ENCODE results near the gene FGF14. TPM values are rescaled to one million over a fixed set of nuclear protein-coding genes. Genes with fewer than 3 reads are reported as not detected.

FGF14 gene
- total and polyA plus RNA-seq, 2 donors (not counting 3 experiments of a cell fraction or from before 2014, with no cell fraction given): not detected

DNA sequence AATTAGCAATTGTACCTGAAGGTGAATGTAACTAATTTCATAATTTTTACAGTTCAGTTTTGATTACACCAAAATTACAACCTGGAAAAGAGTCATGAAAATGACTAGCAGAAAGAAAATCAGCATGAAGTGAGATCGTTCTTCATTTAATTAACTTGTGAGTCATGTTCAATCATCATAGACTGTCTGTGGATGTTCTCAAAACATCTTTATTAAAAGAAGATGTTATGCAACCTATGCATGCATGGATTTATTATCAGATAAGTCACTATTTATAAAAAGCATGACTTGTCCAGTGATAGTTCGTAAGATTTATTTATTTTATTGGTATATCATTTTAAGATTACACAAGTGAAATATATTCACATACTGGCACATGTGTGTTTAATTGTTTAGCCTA lies 703.4 kb downstream of the FGF14 start:
- H3K9ac ChIP-seq (replicated peaks; ENCODE audit: extremely low read depth, insufficient read depth, low read length): no peak overlapping the region
- H3K9me3 ChIP-seq (replicated peaks; ENCODE audit: control insufficient read depth, insufficient read depth, low read length): no peaks in the 10 kb centered on the region
- H3K27me3 ChIP-seq (ENCODE audit: control insufficient read depth in 2 of 2, insufficient read depth in 2 of 2, low read length in 2 of 2): no peaks in the 10 kb centered on the region
- FAIRE-seq (no peak), DNase-seq (ENCODE audit: low read depth, low spot score) (no peak)
- TF ChIP-seq FOS (IDR thresholded peaks at IDR 0.05; ENCODE audit: borderline replicate concordance, insufficient read depth, low read length) (no peak), JUN (IDR thresholded peaks at IDR 0.05; ENCODE audit: borderline replicate concordance, insufficient read depth, insufficient read length, low read depth) (no peak), GATA2 (IDR thresholded peaks at IDR 0.05; ENCODE audit: insufficient read depth, insufficient read length, low read depth, low read length) (no peak)
- H3K36me3 ChIP-seq (ENCODE audit: control insufficient read depth in 2 of 2, extremely low read depth in 1 of 2, insufficient read depth in 2 of 2, low read length in 2 of 2): no peaks in the 10 kb centered on the region
- ChIA-PET POLR2A (no interaction called here), CTCF (no interaction called here)
- dilution Hi-C loops (cut with MboI; ENCODE audit: extremely low pct_ligation_motif_present, low sequenced_read_pairs): no loop called here
- no peaks in the 10 kb centered on the region for H4K20me1 ChIP-seq (replicated peaks; ENCODE audit: control insufficient read depth, extremely low read depth, insufficient read depth, low read length)
- BruUV-seq (replicated peaks): no TSS peak
- H3K4me3 ChIP-seq (replicated peaks in 1 of 3; ENCODE audit: insufficient read depth in 1 of 3, low read depth in 1 of 3, low read length in 3 of 3): no peak overlapping the region
- H3K4me2 ChIP-seq (ENCODE audit: insufficient read depth, low read length): no peak overlapping the region
- intact Hi-C loops (cut with micrococcal nuclease): no loop called here
- no peak overlapping the region for H2AFZ ChIP-seq (ENCODE audit: low read depth, low read length)
- no peaks in the 10 kb centered on the region for H3K4me1 ChIP-seq (ENCODE audit: control insufficient read depth, extremely low read depth, insufficient read depth, low read length)
- H3K9me1 ChIP-seq (replicated peaks; ENCODE audit: control insufficient read depth, extremely low read depth, insufficient read depth, low read length): no peaks in the 10 kb centered on the region
- H3K79me2 ChIP-seq (ENCODE audit: control insufficient read depth, insufficient read depth, low read length): no peaks in the 10 kb centered on the region
- no peak overlapping the region for H3K27ac ChIP-seq (ENCODE audit: insufficient read depth, low read depth, low read length)

DNA sequence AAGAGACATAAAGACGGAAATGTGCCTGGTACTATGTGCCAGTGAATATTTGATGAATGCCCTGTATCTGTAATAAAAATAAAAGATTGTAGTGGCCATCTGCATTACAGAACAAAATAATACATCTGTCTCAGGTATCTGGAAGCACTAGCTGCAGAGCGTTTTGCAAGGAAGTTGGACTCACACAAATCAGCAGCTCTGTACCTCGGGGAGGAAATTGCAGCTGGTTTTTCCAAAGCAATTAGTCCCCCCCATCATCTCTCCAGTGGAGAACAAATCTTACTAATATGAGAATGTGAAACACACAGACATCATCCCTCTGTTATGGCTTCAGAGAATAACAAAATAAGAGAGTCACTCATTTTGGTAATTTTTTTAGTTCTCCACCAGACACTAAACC lies 704.1 kb downstream of the FGF14 start:
- BruUV-seq (replicated peaks): no TSS peak
- no peak for FAIRE-seq

More for the DNA sequence above, 704.1 kb downstream of the FGF14 start:
- intact Hi-C loops (cut with micrococcal nuclease) (no loop called here), dilution Hi-C loops (cut with MboI; ENCODE audit: extremely low pct_ligation_motif_present, low sequenced_read_pairs) (no loop called here)
- Histone ChIP-seq H4K20me1 (replicated peaks; ENCODE audit: control insufficient read depth, extremely low read depth, insufficient read depth, low read length) (no peaks in the 10 kb centered on the region), H3K79me2 (ENCODE audit: control insufficient read depth, insufficient read depth, low read length) (no peaks in the 10 kb centered on the region), H3K4me2 (ENCODE audit: insufficient read depth, low read length) (no peak overlapping the region), H3K9me3 (replicated peaks; ENCODE audit: control insufficient read depth, insufficient read depth, low read length) (no peaks in the 10 kb centered on the region), H3K27me3 (ENCODE audit: control insufficient read depth in 2 of 2, insufficient read depth in 2 of 2, low read length in 2 of 2) (no peaks in the 10 kb centered on the region), H3K27ac (ENCODE audit: insufficient read depth, low read depth, low read length) (no peak overlapping the region), H3K9ac (replicated peaks; ENCODE audit: extremely low read depth, insufficient read depth, low read length) (no peak overlapping the region), H3K36me3 (ENCODE audit: control insufficient read depth in 2 of 2, extremely low read depth in 1 of 2, insufficient read depth in 2 of 2, low read length in 2 of 2) (no peaks in the 10 kb centered on the region), H3K9me1 (replicated peaks; ENCODE audit: control insufficient read depth, extremely low read depth, insufficient read depth, low read length) (no peaks in the 10 kb centered on the region), H2AFZ (ENCODE audit: low read depth, low read length) (no peak overlapping the region), H3K4me1 (ENCODE audit: control insufficient read depth, extremely low read depth, insufficient read depth, low read length) (no peaks in the 10 kb centered on the region), H3K4me3 (replicated peaks in 1 of 3; ENCODE audit: insufficient read depth in 1 of 3, low read depth in 1 of 3, low read length in 3 of 3) (no peak overlapping the region)
- ChIA-PET CTCF (no interaction called here), POLR2A (no interaction called here)
- no peak for DNase-seq (ENCODE audit: low read depth, low spot score)
- TF ChIP-seq GATA2 (IDR thresholded peaks at IDR 0.05; ENCODE audit: insufficient read depth, insufficient read length, low read depth, low read length): no peak
- TF ChIP-seq, protein P1, sequence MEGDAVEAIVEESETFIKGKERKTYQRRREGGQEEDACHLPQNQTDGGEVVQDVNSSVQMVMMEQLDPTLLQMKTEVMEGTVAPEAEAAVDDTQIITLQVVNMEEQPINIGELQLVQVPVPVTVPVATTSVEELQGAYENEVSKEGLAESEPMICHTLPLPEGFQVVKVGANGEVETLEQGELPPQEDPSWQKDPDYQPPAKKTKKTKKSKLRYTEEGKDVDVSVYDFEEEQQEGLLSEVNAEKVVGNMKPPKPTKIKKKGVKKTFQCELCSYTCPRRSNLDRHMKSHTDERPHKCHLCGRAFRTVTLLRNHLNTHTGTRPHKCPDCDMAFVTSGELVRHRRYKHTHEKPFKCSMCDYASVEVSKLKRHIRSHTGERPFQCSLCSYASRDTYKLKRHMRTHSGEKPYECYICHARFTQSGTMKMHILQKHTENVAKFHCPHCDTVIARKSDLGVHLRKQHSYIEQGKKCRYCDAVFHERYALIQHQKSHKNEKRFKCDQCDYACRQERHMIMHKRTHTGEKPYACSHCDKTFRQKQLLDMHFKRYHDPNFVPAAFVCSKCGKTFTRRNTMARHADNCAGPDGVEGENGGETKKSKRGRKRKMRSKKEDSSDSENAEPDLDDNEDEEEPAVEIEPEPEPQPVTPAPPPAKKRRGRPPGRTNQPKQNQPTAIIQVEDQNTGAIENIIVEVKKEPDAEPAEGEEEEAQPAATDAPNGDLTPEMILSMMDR (IDR thresholded peaks at IDR 0.05; ENCODE audit: extremely low read depth in 1 of 2, insufficient read depth in 1 of 2, low read depth in 1 of 2, low read length in 2 of 2): no peak
- TF ChIP-seq, protein P2, sequence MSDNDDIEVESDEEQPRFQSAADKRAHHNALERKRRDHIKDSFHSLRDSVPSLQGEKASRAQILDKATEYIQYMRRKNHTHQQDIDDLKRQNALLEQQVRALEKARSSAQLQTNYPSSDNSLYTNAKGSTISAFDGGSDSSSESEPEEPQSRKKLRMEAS (IDR thresholded peaks at IDR 0.05; ENCODE audit: insufficient read depth, insufficient read length): no peak
- no peak for TF ChIP-seq JUN (IDR thresholded peaks at IDR 0.05; ENCODE audit: borderline replicate concordance, insufficient read depth, insufficient read length, low read depth)
- no peak for TF ChIP-seq FOS (IDR thresholded peaks at IDR 0.05; ENCODE audit: borderline replicate concordance, insufficient read depth, low read length)
- TF ChIP-seq MYC (IDR thresholded peaks at IDR 0.05; ENCODE audit: low read depth, low read length): no peak
- no peak for TF ChIP-seq POLR2A (IDR thresholded peaks at IDR 0.05; ENCODE audit: low read depth, low read length)
- no peak for TF ChIP-seq POLR2AphosphoS5 (IDR thresholded peaks at IDR 0.05; ENCODE audit: insufficient read depth, low read depth, low read length)
- TF ChIP-seq EZH2 (IDR thresholded peaks at IDR 0.05; ENCODE audit: borderline replicate concordance, low read depth, low read length, severe bottlenecking): no peak
